Activated CD4-positive, alpha-beta T cell treated with anti-CD3 and anti-CD28 coated beads for 48 hours (primary cell): ENCODE measurements around the gene LRRC49.
"Not testable (repeated sequence)": the region's sequence is repeated elsewhere in the genome, so short reads cannot be mapped to it uniquely, and the experiment has no call there.

Source experiments
- DNase-seq: peaks from one replicate; pipeline ENCODE4 v3.0.0-alpha.2; 2020

Gene LRRC49

GRCh38 chr15:70892002-70892911 lies at the start of gene LRRC49, which contains the start of gene THAP10:
Gene LRRC49 (plus strand): TSS chr15:70892826. CDS start chr15:70892895, 69 bp downstream.
Gene THAP10 (minus strand): TSS chr15:70892433. CDS start chr15:70892272, 161 bp downstream.
- DNase-seq = peak; percentile 65

- DNase-seq = no peak
Observed at GRCh38 chr15:70845602-70846360, 46.8 kb upstream of the LRRC49 start.

- DNase-seq = no peak
Observed at GRCh38 chr15:70851889-70852288, 40.7 kb upstream of the LRRC49 start.

- no peak for DNase-seq
Observed at GRCh38 chr15:70852501-70853317, 39.9 kb upstream of the LRRC49 start.

- DNase-seq = peak; percentile 29
Observed at GRCh38 chr15:70853318-70853972, 39.2 kb upstream of the LRRC49 start.

GRCh38 chr15:70853973-70854665 lies 38.5 kb upstream of the LRRC49 start, which contains the start of gene LARP6:
Gene LARP6 (minus strand): TSS chr15:70854157. CDS start chr15:70854088, 69 bp downstream.
- peak; percentile 13 for DNase-seq

GRCh38 chr15:70854666-70854976 lies 38.0 kb upstream of the LRRC49 start:
- no peak for DNase-seq

GRCh38 chr15:70855764-70856163 lies 36.9 kb upstream of the LRRC49 start:
- no peak for DNase-seq

- DNase-seq = no peak
Observed at GRCh38 chr15:70856177-70856883, 36.3 kb upstream of the LRRC49 start.

- no peak for DNase-seq
Observed at GRCh38 chr15:70856884-70857561, 35.6 kb upstream of the LRRC49 start.

- DNase-seq = no peak
Observed at GRCh38 chr15:70857562-70858285, 34.9 kb upstream of the LRRC49 start.

GRCh38 chr15:70858614-70859321 lies 33.9 kb upstream of the LRRC49 start:
- DNase-seq = not testable (repeated sequence)

GRCh38 chr15:70859322-70859908 lies 33.2 kb upstream of the LRRC49 start:
- DNase-seq = no peak

GRCh38 chr15:70859998-70860397 lies 32.6 kb upstream of the LRRC49 start:
- no peak for DNase-seq

- no peak for DNase-seq
Observed at GRCh38 chr15:70863450-70864218, 29.0 kb upstream of the LRRC49 start.

- no peak for DNase-seq
Observed at GRCh38 chr15:70866982-70867641, 25.5 kb upstream of the LRRC49 start.

GRCh38 chr15:70867911-70868467 lies 24.6 kb upstream of the LRRC49 start:
- DNase-seq = no peak
